ENCODE data around the gene RBM18.

GRCh38 chr9:122262073-122262472 is 2.6 kb downstream of the RBM18 start:
- no peak for TF ChIP-seq CTCF (conservative IDR thresholded peaks at IDR 0.05 in 1 of 2, IDR thresholded peaks at IDR 0.05 in 1 of 2; ENCODE audit: low read depth in 1 of 2, low read length in 2 of 2)
- TF ChIP-seq EZH2 (IDR thresholded peaks at IDR 0.05; ENCODE audit: low read length, missing control alignments), result no peak
